ENCODE data around the gene MORN4.

DNA sequence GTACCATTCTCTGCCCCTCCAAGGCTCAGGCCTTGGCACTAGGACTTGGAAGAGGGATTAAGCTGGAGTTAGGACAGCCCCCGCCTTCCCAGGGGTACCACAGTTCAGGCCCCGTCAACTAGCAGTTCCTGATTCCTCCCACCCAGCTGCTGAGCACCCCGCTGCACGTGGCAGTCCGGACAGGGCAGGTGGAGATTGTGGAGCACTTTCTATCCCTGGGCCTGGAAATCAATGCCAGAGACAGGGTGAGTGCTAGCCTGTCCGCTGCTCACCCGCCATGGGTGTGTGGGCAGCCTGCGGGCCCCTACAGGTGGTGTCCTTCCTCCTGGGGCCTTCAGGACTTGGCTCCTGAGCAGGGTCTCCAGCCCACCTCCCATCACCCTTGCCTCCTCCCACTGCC, 51.1 kb downstream of the MORN4 start:
- TF ChIP-seq, protein P1, sequence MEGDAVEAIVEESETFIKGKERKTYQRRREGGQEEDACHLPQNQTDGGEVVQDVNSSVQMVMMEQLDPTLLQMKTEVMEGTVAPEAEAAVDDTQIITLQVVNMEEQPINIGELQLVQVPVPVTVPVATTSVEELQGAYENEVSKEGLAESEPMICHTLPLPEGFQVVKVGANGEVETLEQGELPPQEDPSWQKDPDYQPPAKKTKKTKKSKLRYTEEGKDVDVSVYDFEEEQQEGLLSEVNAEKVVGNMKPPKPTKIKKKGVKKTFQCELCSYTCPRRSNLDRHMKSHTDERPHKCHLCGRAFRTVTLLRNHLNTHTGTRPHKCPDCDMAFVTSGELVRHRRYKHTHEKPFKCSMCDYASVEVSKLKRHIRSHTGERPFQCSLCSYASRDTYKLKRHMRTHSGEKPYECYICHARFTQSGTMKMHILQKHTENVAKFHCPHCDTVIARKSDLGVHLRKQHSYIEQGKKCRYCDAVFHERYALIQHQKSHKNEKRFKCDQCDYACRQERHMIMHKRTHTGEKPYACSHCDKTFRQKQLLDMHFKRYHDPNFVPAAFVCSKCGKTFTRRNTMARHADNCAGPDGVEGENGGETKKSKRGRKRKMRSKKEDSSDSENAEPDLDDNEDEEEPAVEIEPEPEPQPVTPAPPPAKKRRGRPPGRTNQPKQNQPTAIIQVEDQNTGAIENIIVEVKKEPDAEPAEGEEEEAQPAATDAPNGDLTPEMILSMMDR (IDR thresholded peaks at IDR 0.05; ENCODE audit: extremely low read depth in 1 of 2, insufficient read depth in 1 of 2, low read depth in 1 of 2, low read length in 2 of 2), result no peak
- TF ChIP-seq POLR2A (IDR thresholded peaks at IDR 0.05; ENCODE audit: low read depth, low read length) (no peak), FOS (IDR thresholded peaks at IDR 0.05; ENCODE audit: borderline replicate concordance, insufficient read depth, low read length) (no peak), JUN (IDR thresholded peaks at IDR 0.05; ENCODE audit: borderline replicate concordance, insufficient read depth, insufficient read length, low read depth) (no peak), POLR2AphosphoS5 (IDR thresholded peaks at IDR 0.05; ENCODE audit: insufficient read depth, low read depth, low read length) (no peak), EZH2 (IDR thresholded peaks at IDR 0.05; ENCODE audit: borderline replicate concordance, low read depth, low read length, severe bottlenecking) (no peak), MYC (IDR thresholded peaks at IDR 0.05; ENCODE audit: low read depth, low read length) (no peak), GATA2 (IDR thresholded peaks at IDR 0.05; ENCODE audit: insufficient read depth, insufficient read length, low read depth, low read length) (no peak)

Measured in endothelial cell of umbilical vein (primary cell).